ENCODE results near the gene ORM1.

Gene ORM1

DNA sequence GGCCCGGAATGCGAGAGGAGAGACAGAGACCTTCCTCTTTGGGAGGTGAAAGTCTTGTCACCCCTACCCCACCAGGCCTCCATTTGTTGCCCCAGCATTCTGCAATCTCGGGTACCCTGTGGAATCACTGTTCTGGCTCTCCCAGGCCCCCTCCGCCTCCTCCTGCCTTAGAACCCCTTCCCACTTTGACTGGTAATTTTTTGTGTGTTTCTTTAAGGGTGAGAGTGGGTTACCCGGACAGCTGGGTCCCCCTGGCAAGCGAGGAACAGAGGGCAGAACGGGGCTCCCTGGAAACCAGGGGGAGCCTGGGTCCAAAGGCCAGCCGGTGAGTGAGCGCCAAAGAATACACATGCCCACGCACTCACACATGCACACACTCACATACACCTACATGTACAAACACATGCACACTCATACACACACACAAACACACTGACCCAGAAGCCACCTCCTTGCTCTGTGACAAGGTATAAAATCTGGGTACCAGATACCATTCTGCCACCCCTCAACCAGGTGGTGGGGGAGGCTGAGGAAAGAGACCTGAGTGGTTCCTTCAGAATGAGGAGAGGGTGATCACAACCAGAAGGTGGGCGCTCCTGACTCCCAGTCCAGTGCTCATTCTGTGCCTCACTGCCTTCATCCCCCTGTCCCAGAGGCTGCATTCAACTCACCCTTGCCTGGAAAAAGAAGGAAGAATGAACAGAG is 30.9 kb upstream of the ORM1 start:
- Histone ChIP-seq H4K12ac (ENCODE audit: low read depth, low read length) (no peak overlapping the region), H3K18ac (ENCODE audit: low read length) (no peak overlapping the region), H3K4me2 (ENCODE audit: low read length) (no peak overlapping the region), H3K36me3 (ENCODE audit: control insufficient read depth in 1 of 2, insufficient read depth in 2 of 2, low read length in 2 of 2) (peaks cover 20 to 24% of the 10 kb centered on the region in 2 experiments), H4K91ac (ENCODE audit: low read depth, low read length) (no peak overlapping the region), H2AK5ac (ENCODE audit: low read length) (no peak overlapping the region), H3K9ac (ENCODE audit: low read length) (no peak overlapping the region), H3K4me3 (ENCODE audit: low read depth, low read length) (no peak overlapping the region), H3K79me2 (ENCODE audit: control insufficient read depth, insufficient read depth, low read length, poor library complexity) (no peaks in the 10 kb centered on the region), H3K9me3 (ENCODE audit: insufficient read depth, low read depth, low read length) (peaks cover 2% of the 10 kb centered on the region), H3K79me1 (ENCODE audit: low read length) (peaks cover 16% of the 10 kb centered on the region), H3K4me1 (ENCODE audit: control insufficient read depth in 1 of 2, insufficient read depth in 2 of 2, low read length in 2 of 2) (peaks cover 15 to 16% of the 10 kb centered on the region in 2 experiments), H3K4ac (ENCODE audit: low read depth, low read length) (no peak overlapping the region), H2BK12ac (ENCODE audit: low read length) (no peak overlapping the region), H2AFZ (ENCODE audit: insufficient read depth, low read length, poor library complexity) (no peak overlapping the region), H3K27ac (ENCODE audit: low read depth, low read length) (no peak overlapping the region), H2BK5ac (ENCODE audit: low read depth, low read length, poor library complexity) (no peak overlapping the region), H4K8ac (ENCODE audit: low read depth, low read length) (no peak overlapping the region), H3K23ac (ENCODE audit: low read length) (no peak overlapping the region), H3K27me3 (ENCODE audit: insufficient read depth, low read length) (no peaks in the 10 kb centered on the region), H3K14ac (ENCODE audit: low read length) (no peak overlapping the region), H2BK120ac (ENCODE audit: insufficient read depth, low read length, poor library complexity) (no peak overlapping the region)
- DNase-seq: no peak
- no CpG with 5 or more reads among the region's 11 CpGs for WGBS (ENCODE audit: extremely low coverage, insufficient coverage, insufficient read length)

DNA sequence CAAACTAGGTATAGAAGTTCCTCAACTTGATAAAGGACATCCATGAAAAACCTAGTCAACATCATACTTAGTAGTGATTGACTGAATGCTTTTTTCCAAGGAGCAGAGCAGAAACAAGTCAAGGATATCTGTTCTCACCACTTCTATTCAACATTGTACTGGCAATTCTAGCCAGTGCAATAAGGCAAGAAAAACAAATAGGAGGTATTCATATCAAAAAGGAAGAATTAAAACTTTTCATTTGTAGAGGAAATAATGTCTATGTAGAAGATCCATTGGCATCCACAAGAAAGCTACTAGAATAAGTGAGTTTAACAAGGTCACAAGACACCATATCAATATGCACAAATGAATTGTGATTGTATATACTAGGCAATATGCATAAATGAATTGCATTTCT is 28.2 kb upstream of the ORM1 start:
- Histone ChIP-seq H3K4me3 (ENCODE audit: low read depth, low read length) (no peak overlapping the region), H3K27me3 (ENCODE audit: insufficient read depth, low read length) (no peaks in the 10 kb centered on the region), H3K36me3 (ENCODE audit: control insufficient read depth in 1 of 2, insufficient read depth in 2 of 2, low read length in 2 of 2) (peaks cover 25 to 27% of the 10 kb centered on the region in 2 experiments), H2BK120ac (ENCODE audit: insufficient read depth, low read length, poor library complexity) (no peak overlapping the region), H2BK5ac (ENCODE audit: low read depth, low read length, poor library complexity) (no peak overlapping the region), H4K8ac (ENCODE audit: low read depth, low read length) (no peak overlapping the region), H2BK12ac (ENCODE audit: low read length) (no peak overlapping the region), H3K18ac (ENCODE audit: low read length) (no peak overlapping the region), H3K4me2 (ENCODE audit: low read length) (no peak overlapping the region), H3K9me3 (ENCODE audit: insufficient read depth, low read depth, low read length) (peaks cover 2% of the 10 kb centered on the region), H2AFZ (ENCODE audit: insufficient read depth, low read length, poor library complexity) (no peak overlapping the region), H3K9ac (ENCODE audit: low read length) (no peak overlapping the region), H4K91ac (ENCODE audit: low read depth, low read length) (no peak overlapping the region), H4K12ac (ENCODE audit: low read depth, low read length) (no peak overlapping the region), H3K79me1 (ENCODE audit: low read length) (no peaks in the 10 kb centered on the region), H3K27ac (ENCODE audit: low read depth, low read length) (no peak overlapping the region), H3K79me2 (ENCODE audit: control insufficient read depth, insufficient read depth, low read length, poor library complexity) (no peaks in the 10 kb centered on the region), H3K4ac (ENCODE audit: low read depth, low read length) (no peak overlapping the region), H3K23ac (ENCODE audit: low read length) (no peak overlapping the region), H2AK5ac (ENCODE audit: low read length) (no peak overlapping the region), H3K4me1 (ENCODE audit: control insufficient read depth in 1 of 2, insufficient read depth in 2 of 2, low read length in 2 of 2) (peaks cover 0 to 3% of the 10 kb centered on the region in 2 experiments), H3K14ac (ENCODE audit: low read length) (no peak overlapping the region)
- DNase-seq: no peak

DNA sequence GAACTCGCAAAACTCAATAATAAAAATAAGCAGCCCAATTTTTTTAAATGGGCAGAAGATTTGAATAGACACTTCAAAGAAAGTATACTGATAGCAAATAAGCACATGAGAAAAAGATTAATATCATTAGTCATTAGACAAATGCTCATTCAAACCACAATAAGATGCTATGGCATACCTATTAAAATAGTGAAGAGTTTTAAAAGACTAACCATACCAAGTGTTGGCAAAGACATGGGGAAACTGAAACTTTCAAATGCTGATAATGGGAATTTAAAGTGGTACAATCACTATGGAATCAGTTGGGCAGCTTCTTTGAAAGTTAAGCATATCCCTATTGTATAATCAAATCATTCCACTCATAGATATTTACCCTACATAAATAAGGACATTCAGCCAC is 26.6 kb upstream of the ORM1 start:
- peaks cover 2% of the 10 kb centered on the region for H3K9me3 ChIP-seq (ENCODE audit: insufficient read depth, low read depth, low read length)
- no peak overlapping the region for H2BK5ac ChIP-seq (ENCODE audit: low read depth, low read length, poor library complexity)
- H3K27me3 ChIP-seq (ENCODE audit: insufficient read depth, low read length): no peaks in the 10 kb centered on the region
- H3K14ac ChIP-seq (ENCODE audit: low read length): no peak overlapping the region
- H3K4me3 ChIP-seq (ENCODE audit: low read depth, low read length): no peak overlapping the region
- no peak overlapping the region for H3K18ac ChIP-seq (ENCODE audit: low read length)
- no peak overlapping the region for H3K4ac ChIP-seq (ENCODE audit: low read depth, low read length)
- no peak overlapping the region for H2AFZ ChIP-seq (ENCODE audit: insufficient read depth, low read length, poor library complexity)
- no peaks in the 10 kb centered on the region for H3K79me1 ChIP-seq (ENCODE audit: low read length)
- H4K12ac ChIP-seq (ENCODE audit: low read depth, low read length): no peak overlapping the region
- no peak overlapping the region for H3K9ac ChIP-seq (ENCODE audit: low read length)
- no peak for DNase-seq
- no peak overlapping the region for H4K8ac ChIP-seq (ENCODE audit: low read depth, low read length)
- peaks cover 32 to 33% of the 10 kb centered on the region in 2 experiments for H3K36me3 ChIP-seq (ENCODE audit: control insufficient read depth in 1 of 2, insufficient read depth in 2 of 2, low read length in 2 of 2)
- no peak overlapping the region for H3K27ac ChIP-seq (ENCODE audit: low read depth, low read length)
- no peak overlapping the region for H2BK12ac ChIP-seq (ENCODE audit: low read length)
- no peak overlapping the region for H3K23ac ChIP-seq (ENCODE audit: low read length)
- no peak overlapping the region for H3K4me2 ChIP-seq (ENCODE audit: low read length)
- H2AK5ac ChIP-seq (ENCODE audit: low read length): no peak overlapping the region
- H4K91ac ChIP-seq (ENCODE audit: low read depth, low read length): no peak overlapping the region
- no CpG with 5 or more reads among the region's 1 CpG for WGBS (ENCODE audit: extremely low coverage, insufficient coverage, insufficient read length)
- no peak overlapping the region for H2BK120ac ChIP-seq (ENCODE audit: insufficient read depth, low read length, poor library complexity)
- no peaks in the 10 kb centered on the region for H3K79me2 ChIP-seq (ENCODE audit: control insufficient read depth, insufficient read depth, low read length, poor library complexity)
- peaks cover 0 to 3% of the 10 kb centered on the region in 2 experiments for H3K4me1 ChIP-seq (ENCODE audit: control insufficient read depth in 1 of 2, insufficient read depth in 2 of 2, low read length in 2 of 2)

DNA sequence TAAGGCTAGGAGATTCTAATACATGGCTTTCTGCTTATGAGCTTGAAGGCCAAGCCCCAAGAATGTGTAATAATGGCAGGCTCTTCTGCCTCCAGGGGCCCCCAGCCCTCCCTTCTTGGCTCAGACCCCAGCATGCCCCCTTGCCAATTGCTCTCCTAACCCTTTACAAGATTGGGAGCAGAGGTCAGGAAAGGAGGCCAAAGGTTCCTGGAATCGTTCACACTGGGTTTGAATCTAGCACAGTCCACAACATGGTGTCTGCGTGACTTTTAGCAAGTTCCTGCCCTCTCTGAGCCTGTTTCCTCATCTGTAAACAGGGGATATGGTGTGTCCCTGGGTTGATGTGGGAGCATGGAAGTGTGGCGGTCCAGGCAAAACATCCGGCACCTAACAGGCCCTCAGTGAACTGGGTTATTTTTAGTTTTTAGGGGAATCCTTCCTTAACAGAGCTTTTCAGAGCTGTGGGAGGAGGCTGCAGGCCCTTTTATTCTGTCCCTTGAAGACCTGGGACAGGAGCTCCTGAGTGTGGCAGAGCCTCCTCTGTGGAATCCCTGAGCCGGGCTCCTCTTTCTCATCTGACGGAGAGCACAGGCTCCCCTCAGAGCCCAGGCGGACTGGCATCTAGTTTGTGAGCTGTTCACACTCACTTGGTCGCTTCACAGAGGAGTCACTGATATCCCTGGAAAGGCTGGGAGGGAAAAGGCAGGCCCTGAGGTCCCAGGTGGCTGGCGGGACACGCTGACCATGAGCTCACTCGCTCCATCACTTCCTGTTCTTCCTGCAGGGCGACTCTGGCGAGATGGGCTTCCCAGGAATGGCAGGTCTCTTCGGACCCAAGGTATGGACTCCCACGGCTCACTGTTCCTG is 23.4 kb upstream of the ORM1 start:
- Histone ChIP-seq H3K4me1 (ENCODE audit: control insufficient read depth in 1 of 2, insufficient read depth in 2 of 2, low read length in 2 of 2) (peaks cover 0 to 3% of the 10 kb centered on the region in 2 experiments), H3K79me2 (ENCODE audit: control insufficient read depth, insufficient read depth, low read length, poor library complexity) (no peaks in the 10 kb centered on the region), H4K12ac (ENCODE audit: low read depth, low read length) (no peak overlapping the region), H3K14ac (ENCODE audit: low read length) (no peak overlapping the region), H2BK12ac (ENCODE audit: low read length) (no peak overlapping the region), H3K36me3 (ENCODE audit: control insufficient read depth in 1 of 2, insufficient read depth in 2 of 2, low read length in 2 of 2) (peaks cover 38 to 44% of the 10 kb centered on the region in 2 experiments), H4K91ac (ENCODE audit: low read depth, low read length) (no peak overlapping the region), H3K9me3 (ENCODE audit: insufficient read depth, low read depth, low read length) (no peaks in the 10 kb centered on the region), H2BK5ac (ENCODE audit: low read depth, low read length, poor library complexity) (no peak overlapping the region), H3K23ac (ENCODE audit: low read length) (no peak overlapping the region), H3K4ac (ENCODE audit: low read depth, low read length) (no peak overlapping the region), H3K79me1 (ENCODE audit: low read length) (no peaks in the 10 kb centered on the region), H3K4me2 (ENCODE audit: low read length) (no peak overlapping the region), H4K8ac (ENCODE audit: low read depth, low read length) (no peak overlapping the region), H3K18ac (ENCODE audit: low read length) (no peak overlapping the region), H2AK5ac (ENCODE audit: low read length) (no peak overlapping the region), H3K9ac (ENCODE audit: low read length) (no peak overlapping the region), H2BK120ac (ENCODE audit: insufficient read depth, low read length, poor library complexity) (no peak overlapping the region), H2AFZ (ENCODE audit: insufficient read depth, low read length, poor library complexity) (no peak overlapping the region), H3K27me3 (ENCODE audit: insufficient read depth, low read length) (no peaks in the 10 kb centered on the region), H3K4me3 (ENCODE audit: low read depth, low read length) (no peak overlapping the region), H3K27ac (ENCODE audit: low read depth, low read length) (no peak overlapping the region)
- WGBS (ENCODE audit: extremely low coverage, insufficient coverage, insufficient read length): no CpG with 5 or more reads among the region's 15 CpGs
- DNase-seq: no peak
